SU-DHL-6 (cell line): ENCODE measurements around the gene SYNRG.
A peak's percentile ranks its signal among the peaks of the same experiment; 100 is the strongest.
"Not testable (repeated sequence)": the region's sequence is repeated elsewhere in the genome, so short reads cannot be mapped to it uniquely, and the experiment has no call there.

Experiments
- H2AFZ ChIP-seq: fragments of 200-600 bp; sonication (generic); 2 replicates; pipeline ENCODE4 v1.6.1; 2014; ENCODE audit warnings: low read depth, mild to moderate bottlenecking, moderate library complexity, mixed read lengths, antibody characterized with exemption, low read length; ENCODE audit not compliant: severe bottlenecking
- H3F3A ChIP-seq: fragments of 200-600 bp; shearing (Covaris generic); 2 replicates; pipeline ENCODE4 v1.6.0; 2016; ENCODE audit warnings: antibody characterized with exemption, mild to moderate bottlenecking; ENCODE audit not compliant: insufficient read depth
- H3K27ac ChIP-seq: fragments of 200-600 bp; sonication (generic); 2 replicates; pipeline ENCODE4 v1.5.1; 2016; ENCODE audit warnings: low read depth, mild to moderate bottlenecking, low read length, moderate library complexity, mixed read lengths
- H3K27me3 ChIP-seq: fragments of 200-600 bp; sonication (generic), shearing (Covaris generic); 2 replicates; pipeline ENCODE4 v1.6.0; 2014; ENCODE audit warnings: mild to moderate bottlenecking, low read length
- H3K36me3 ChIP-seq: fragments of 200-600 bp; sonication (generic); 2 replicates; pipeline ENCODE4 v1.6.1; 2014; ENCODE audit warnings: mild to moderate bottlenecking, low read length, mixed read lengths
- H3K4me2 ChIP-seq: fragments of 300-600, 200-600 bp; shearing (Covaris generic), sonication (generic); 2 replicates; pipeline ENCODE4 v1.6.0; 2014; ENCODE audit warnings: low read length, low read depth, mild to moderate bottlenecking; ENCODE audit not compliant: poor library complexity, severe bottlenecking
- H3K4me3 ChIP-seq: fragments of 200-600 bp; sonication (generic); 2 replicates; pipeline ENCODE4 v1.5.1; 2014; ENCODE audit warnings: antibody characterized with exemption, low read length, mild to moderate bottlenecking, mixed read lengths; ENCODE audit not compliant: insufficient read depth, poor library complexity, severe bottlenecking
- H3K79me2 ChIP-seq: fragments of 200-600 bp; sonication (generic); 2 replicates; pipeline ENCODE4 v1.6.1; 2014; ENCODE audit warnings: mild to moderate bottlenecking, low read length, moderate library complexity; ENCODE audit not compliant: insufficient read depth
- H3K9ac ChIP-seq: fragments of 200-600 bp; sonication (generic); 2 replicates; pipeline ENCODE4 v1.7.0; 2014; ENCODE audit warnings: mild to moderate bottlenecking, low read length
- H3K9me2 ChIP-seq: fragments of 200-600 bp; sonication (generic); replicated peaks from 2 replicates; pipeline ENCODE4 v1.6.1; 2014; ENCODE audit warnings: low read length; ENCODE audit not compliant: insufficient read depth
- H3K9me3 ChIP-seq: fragments of 200-600 bp; sonication (generic); 2 replicates; pipeline ENCODE4 v1.6.1; 2014; ENCODE audit warnings: low read length, mixed read lengths; ENCODE audit not compliant: insufficient read depth
- H4K20me1 ChIP-seq: fragments of 200-600 bp; sonication (generic); 2 replicates; pipeline ENCODE4 v1.6.1; 2014; ENCODE audit warnings: low read depth, mild to moderate bottlenecking, antibody characterized with exemption, low read length, moderate library complexity, mixed read lengths
- CTCF ChIP-seq: fragments of 200-600 bp; sonication (generic); IDR thresholded peaks from one replicate; pipeline ENCODE4 v1.5.1; 2017; ENCODE audit warnings: antibody characterized with exemption, mild to moderate bottlenecking, low read length, moderate library complexity; ENCODE audit not compliant: insufficient read depth, poor library complexity, severe bottlenecking
- EZH2phosphoT487 ChIP-seq: fragments of 200-600 bp; sonication (generic), shearing (Covaris generic); conservative IDR thresholded peaks from 2 replicates; pipeline ENCODE4 v1.6.1; 2018; ENCODE audit warnings: mild to moderate bottlenecking, antibody characterized with exemption, low read length, moderate library complexity, mixed read lengths

The SYNRG gene

GRCh38 chr17:37610971-37611370, 1.8 kb upstream of the SYNRG start:
- TF ChIP-seq CTCF (no peak), EZH2phosphoT487 (no peak)
- Histone ChIP-seq H3K9me3 (no peaks in the 10 kb centered on the region), H3K4me3 (no peak overlapping the region), H3K79me2 (peaks cover 25% of the 10 kb centered on the region), H2AFZ (no peak overlapping the region), H3K27ac (peak overlapping the region; percentile 8; the same call in 1 of the 2 replicates), H3F3A (peaks cover 47% of the 10 kb centered on the region), H4K20me1 (no peaks in the 10 kb centered on the region), H3K9me2 (no peaks in the 10 kb centered on the region), H3K4me2 (no peak overlapping the region), H3K36me3 (peaks cover 6% of the 10 kb centered on the region; the same call in 1 of the 2 replicates), H3K27me3 (no peaks in the 10 kb centered on the region), H3K9ac (no peak overlapping the region)

- H3K27me3 ChIP-seq, H3K9me2 ChIP-seq, H4K20me1 ChIP-seq, H3K9me3 ChIP-seq: not testable (repeated sequence)
- peak overlapping the region; percentile 77 for H3K27ac ChIP-seq
- peak overlapping the region; percentile 75 for H2AFZ ChIP-seq
- H3K9ac ChIP-seq, result peak overlapping the region; percentile 98
- peaks cover 34% of the 10 kb centered on the region for H3K79me2 ChIP-seq
- H3K4me3 ChIP-seq, result peak overlapping the region; percentile 58
- peak overlapping the region; percentile 75 for H3K4me2 ChIP-seq
- peaks cover 15% of the 10 kb centered on the region; the same call in 1 of the 2 replicates for H3K36me3 ChIP-seq
- H3F3A ChIP-seq, result peaks cover 47% of the 10 kb centered on the region
Measured at GRCh38 chr17:37610041-37610420, 813 bp upstream of the SYNRG start.

- Histone ChIP-seq H4K20me1 (no peaks in the 10 kb centered on the region), H3K9ac (peak overlapping the region; percentile 98), H3K4me2 (peak overlapping the region; percentile 94), H3K9me2 (no peaks in the 10 kb centered on the region), H3K9me3 (no peaks in the 10 kb centered on the region), H2AFZ (peak overlapping the region; percentile 60), H3K27me3 (no peaks in the 10 kb centered on the region), H3F3A (peaks cover 44% of the 10 kb centered on the region), H3K36me3 (peaks cover 16% of the 10 kb centered on the region; the same call in 1 of the 2 replicates), H3K4me3 (peak overlapping the region; percentile 73), H3K79me2 (peaks cover 49% of the 10 kb centered on the region), H3K27ac (peak overlapping the region; percentile 96)
- TF ChIP-seq EZH2phosphoT487 (no peak), CTCF (no peak)
Measured at GRCh38 chr17:37608351-37609169, 658 bp downstream of the SYNRG start.
